ENCODE data around the gene UCP3.

Gene UCP3

DNA sequence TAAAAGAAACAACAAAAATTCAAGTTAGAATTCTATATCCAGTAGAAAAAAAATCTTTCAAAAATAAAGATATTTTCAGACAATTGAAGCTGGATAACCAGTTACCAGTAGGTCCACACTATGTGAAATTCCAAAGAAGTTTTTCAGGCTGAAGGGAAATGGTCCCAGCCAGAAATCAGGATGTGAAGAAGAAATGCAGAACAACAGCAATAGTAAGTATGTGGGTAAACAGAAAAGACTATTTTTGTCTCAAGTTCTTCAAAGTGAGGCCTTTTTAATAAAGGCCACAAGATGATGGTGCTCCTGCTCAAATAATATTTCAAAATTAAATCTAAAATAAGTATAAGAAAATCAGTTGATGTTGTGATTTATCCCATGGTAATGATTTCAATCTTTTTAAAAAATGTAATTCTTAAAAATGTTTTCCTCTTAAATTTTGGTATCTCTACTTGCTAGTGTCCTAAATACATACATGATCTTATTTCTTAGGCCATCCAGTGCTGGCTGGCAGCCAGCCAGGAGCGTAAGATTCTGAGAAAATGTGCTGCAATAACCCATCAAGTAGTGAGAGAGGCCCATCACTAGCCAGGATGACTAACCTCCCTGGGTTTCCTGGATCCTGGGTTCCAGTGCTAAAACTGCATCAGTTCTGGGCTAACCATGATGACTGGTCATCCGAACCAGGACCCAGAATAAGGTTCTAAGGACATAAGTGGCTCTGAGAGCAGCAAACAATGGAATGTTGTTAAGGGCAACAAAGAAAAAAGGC lies 15.6 kb upstream of the UCP3 start:
- H3K4ac ChIP-seq (ENCODE audit: low read length), result no peak overlapping the region
- H4K8ac ChIP-seq (ENCODE audit: low read depth, low read length), result no peak overlapping the region
- H3K27ac ChIP-seq (replicated peaks; ENCODE audit: low read length), result no peak overlapping the region
- H2BK12ac ChIP-seq (ENCODE audit: low read length), result no peak overlapping the region
- no peak overlapping the region for H3K4me3 ChIP-seq (ENCODE audit: low read length in 2 of 2)
- H2BK15ac ChIP-seq (ENCODE audit: low read length), result no peak overlapping the region
- H3K27me3 ChIP-seq (ENCODE audit: control insufficient read depth in 3 of 3, insufficient read depth in 3 of 3, low read depth in 1 of 3, low read length in 3 of 3), result no peaks in the 10 kb centered on the region
- no peak overlapping the region for H3K14ac ChIP-seq (ENCODE audit: low read length)
- no peak overlapping the region for H2AK5ac ChIP-seq (ENCODE audit: low read depth, low read length)
- H3K4me2 ChIP-seq (ENCODE audit: insufficient read depth, low read length, poor library complexity, severe bottlenecking), result no peak overlapping the region
- no peaks in the 10 kb centered on the region for H3K9me3 ChIP-seq (replicated peaks in 1 of 2; ENCODE audit: control insufficient read depth in 2 of 2, insufficient read depth in 1 of 2, low read depth in 1 of 2, low read length in 2 of 2)
- no peak overlapping the region for H4K91ac ChIP-seq (ENCODE audit: low read depth, low read length, poor library complexity)
- peaks cover 0 to 1% of the 10 kb centered on the region in 2 donors for H3K4me1 ChIP-seq (ENCODE audit: control insufficient read depth in 2 of 2, insufficient read depth in 1 of 2, low read depth in 1 of 2, low read length in 2 of 2)
- H3K18ac ChIP-seq (ENCODE audit: low read length), result no peak overlapping the region
- H2BK5ac ChIP-seq (ENCODE audit: low read length), result no peak overlapping the region
- H3K23ac ChIP-seq (ENCODE audit: low read depth, low read length, poor library complexity), result no peak overlapping the region
- no peak overlapping the region for H2AFZ ChIP-seq (ENCODE audit: low read length)
- H3K79me1 ChIP-seq (ENCODE audit: low read depth, low read length), result no peaks in the 10 kb centered on the region
- no peak overlapping the region for H3K9ac ChIP-seq (ENCODE audit: low read depth, low read length, poor library complexity)
- H2BK120ac ChIP-seq (ENCODE audit: low read depth, low read length), result no peak overlapping the region
- no peak for DNase-seq (ENCODE audit: low spot score)
- peaks cover 0 to 72% of the 10 kb centered on the region in 2 donors for H3K36me3 ChIP-seq (replicated peaks in 1 of 2; ENCODE audit: control insufficient read depth in 2 of 2, insufficient read depth in 2 of 2, low read length in 2 of 2)
- WGBS, 2 donors (ENCODE audit: extremely low coverage in 2 of 2, insufficient read length in 2 of 2, insufficient replicate concordance in 1 of 2), result no CpG with 5 or more reads among the region's 2 CpGs

DNA sequence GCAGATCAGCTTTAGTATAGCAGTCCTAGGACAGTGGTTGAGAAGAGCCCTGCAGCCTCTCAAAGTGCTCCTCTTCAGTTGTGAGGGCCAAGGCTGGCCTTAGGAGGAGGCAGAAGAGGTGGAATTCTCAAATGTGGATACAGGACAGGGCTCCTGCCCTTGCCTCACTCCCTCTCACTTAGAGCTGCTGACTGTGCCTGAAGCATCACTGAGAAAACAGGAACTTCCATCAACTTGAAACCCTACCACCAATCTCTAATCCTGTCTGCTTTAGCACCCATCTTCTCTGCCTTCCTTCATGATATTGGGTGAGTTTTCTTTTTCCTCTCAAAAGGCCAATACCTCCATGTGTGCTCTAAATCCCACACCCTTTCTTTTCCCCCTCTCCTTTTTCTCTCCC lies 14.4 kb upstream of the UCP3 start:
- Histone ChIP-seq H2AK5ac (ENCODE audit: low read depth, low read length) (no peak overlapping the region), H3K18ac (ENCODE audit: low read length) (no peak overlapping the region), H3K9ac (ENCODE audit: low read depth, low read length, poor library complexity) (peak overlapping the region; percentile 36), H2BK120ac (ENCODE audit: low read depth, low read length) (no peak overlapping the region), H2AFZ (ENCODE audit: low read length) (no peak overlapping the region), H2BK15ac (ENCODE audit: low read length) (no peak overlapping the region), H3K4me1 (ENCODE audit: control insufficient read depth in 2 of 2, insufficient read depth in 1 of 2, low read depth in 1 of 2, low read length in 2 of 2) (peaks cover 0 to 1% of the 10 kb centered on the region in 2 donors), H4K91ac (ENCODE audit: low read depth, low read length, poor library complexity) (no peak overlapping the region), H3K27ac (replicated peaks; ENCODE audit: low read length) (no peak overlapping the region), H2BK5ac (ENCODE audit: low read length) (no peak overlapping the region), H3K4me2 (ENCODE audit: insufficient read depth, low read length, poor library complexity, severe bottlenecking) (no peak overlapping the region), H3K9me3 (replicated peaks in 1 of 2; ENCODE audit: control insufficient read depth in 2 of 2, insufficient read depth in 1 of 2, low read depth in 1 of 2, low read length in 2 of 2) (no peaks in the 10 kb centered on the region), H3K4me3 (ENCODE audit: low read length in 2 of 2) (no peak overlapping the region), H3K36me3 (replicated peaks in 1 of 2; ENCODE audit: control insufficient read depth in 2 of 2, insufficient read depth in 2 of 2, low read length in 2 of 2) (peaks cover 0 to 67% of the 10 kb centered on the region in 2 donors), H3K14ac (ENCODE audit: low read length) (no peak overlapping the region), H4K8ac (ENCODE audit: low read depth, low read length) (no peak overlapping the region), H3K23ac (ENCODE audit: low read depth, low read length, poor library complexity) (no peak overlapping the region), H3K4ac (ENCODE audit: low read length) (no peak overlapping the region), H3K79me1 (ENCODE audit: low read depth, low read length) (no peaks in the 10 kb centered on the region), H3K27me3 (ENCODE audit: control insufficient read depth in 3 of 3, insufficient read depth in 3 of 3, low read depth in 1 of 3, low read length in 3 of 3) (no peaks in the 10 kb centered on the region), H2BK12ac (ENCODE audit: low read length) (no peak overlapping the region)
- no peak for DNase-seq (ENCODE audit: low spot score)

DNA sequence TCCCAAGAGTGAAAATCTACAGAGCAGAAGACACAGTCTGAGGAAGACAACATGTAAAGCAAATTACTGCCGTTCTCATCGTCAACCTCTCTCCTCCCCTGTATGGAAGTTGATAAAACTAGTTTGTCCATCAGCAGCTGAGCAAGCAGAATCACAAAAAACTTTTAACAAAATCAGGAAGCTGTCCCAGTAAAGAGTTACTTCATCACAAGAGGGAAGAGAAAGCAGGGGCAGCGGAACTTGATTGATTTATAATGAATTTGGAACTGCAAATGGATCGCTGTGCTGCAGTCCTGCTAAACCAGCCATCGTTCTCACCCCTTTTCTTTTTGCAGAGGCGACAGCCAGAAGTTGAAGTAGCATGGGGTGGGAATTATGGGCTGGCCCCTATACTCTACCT lies 13.7 kb upstream of the UCP3 start:
- Histone ChIP-seq H2BK15ac (ENCODE audit: low read length) (no peak overlapping the region), H3K14ac (ENCODE audit: low read length) (no peak overlapping the region), H3K27me3 (ENCODE audit: control insufficient read depth in 3 of 3, insufficient read depth in 3 of 3, low read depth in 1 of 3, low read length in 3 of 3) (no peaks in the 10 kb centered on the region), H4K91ac (ENCODE audit: low read depth, low read length, poor library complexity) (no peak overlapping the region), H3K79me1 (ENCODE audit: low read depth, low read length) (no peaks in the 10 kb centered on the region), H2BK12ac (ENCODE audit: low read length) (no peak overlapping the region), H3K4ac (ENCODE audit: low read length) (no peak overlapping the region), H3K4me2 (ENCODE audit: insufficient read depth, low read length, poor library complexity, severe bottlenecking) (no peak overlapping the region), H3K9ac (ENCODE audit: low read depth, low read length, poor library complexity) (no peak overlapping the region), H3K4me1 (ENCODE audit: control insufficient read depth in 2 of 2, insufficient read depth in 1 of 2, low read depth in 1 of 2, low read length in 2 of 2) (peaks cover 0 to 1% of the 10 kb centered on the region in 2 donors), H3K18ac (ENCODE audit: low read length) (no peak overlapping the region), H3K23ac (ENCODE audit: low read depth, low read length, poor library complexity) (no peak overlapping the region), H3K9me3 (replicated peaks in 1 of 2; ENCODE audit: control insufficient read depth in 2 of 2, insufficient read depth in 1 of 2, low read depth in 1 of 2, low read length in 2 of 2) (no peaks in the 10 kb centered on the region), H3K36me3 (replicated peaks in 1 of 2; ENCODE audit: control insufficient read depth in 2 of 2, insufficient read depth in 2 of 2, low read length in 2 of 2) (peaks cover 3 to 67% of the 10 kb centered on the region in 2 donors), H2AK5ac (ENCODE audit: low read depth, low read length) (no peak overlapping the region), H3K4me3 (ENCODE audit: low read length in 2 of 2) (no peak overlapping the region), H3K27ac (replicated peaks; ENCODE audit: low read length) (no peak overlapping the region), H2BK120ac (ENCODE audit: low read depth, low read length) (no peak overlapping the region), H4K8ac (ENCODE audit: low read depth, low read length) (no peak overlapping the region), H2BK5ac (ENCODE audit: low read length) (no peak overlapping the region), H2AFZ (ENCODE audit: low read length) (no peak overlapping the region)
- no peak for DNase-seq (ENCODE audit: low spot score)
- no CpG with 5 or more reads among the region's 6 CpGs for WGBS, 2 donors (ENCODE audit: extremely low coverage in 2 of 2, insufficient read length in 2 of 2, insufficient replicate concordance in 1 of 2)

DNA sequence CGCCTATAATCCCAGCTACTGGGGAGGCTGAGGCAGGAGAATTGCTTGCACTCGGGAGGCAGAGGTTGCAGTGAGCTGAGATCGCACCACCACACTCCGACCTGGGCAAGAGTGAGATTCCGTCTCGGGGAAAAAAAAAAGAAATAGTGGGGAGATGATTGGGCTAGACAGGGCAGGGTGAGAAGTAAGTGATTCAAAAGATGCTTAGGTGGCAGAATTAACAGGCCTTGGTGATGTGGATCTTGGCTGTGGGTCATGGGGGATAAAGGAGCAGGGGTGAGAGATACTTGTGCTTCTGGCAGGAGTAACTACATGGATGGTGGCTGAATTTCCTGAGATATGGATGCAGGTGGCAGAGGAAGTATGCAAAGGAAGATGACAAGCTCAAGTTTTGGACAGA lies 13.1 kb upstream of the UCP3 start:
- no peak overlapping the region for H3K4me3 ChIP-seq (ENCODE audit: low read length in 2 of 2)

More for the DNA sequence above, 13.1 kb upstream of the UCP3 start:
- H2BK120ac ChIP-seq (ENCODE audit: low read depth, low read length), result no peak overlapping the region
- no peak overlapping the region for H3K18ac ChIP-seq (ENCODE audit: low read length)
- no peak overlapping the region for H2AK5ac ChIP-seq (ENCODE audit: low read depth, low read length)
- H3K4me1 ChIP-seq (ENCODE audit: control insufficient read depth in 2 of 2, insufficient read depth in 1 of 2, low read depth in 1 of 2, low read length in 2 of 2), result peaks cover 0 to 1% of the 10 kb centered on the region in 2 donors
- H4K91ac ChIP-seq (ENCODE audit: low read depth, low read length, poor library complexity), result no peak overlapping the region
- no peak overlapping the region for H3K27ac ChIP-seq (replicated peaks; ENCODE audit: low read length)
- no peak overlapping the region for H3K23ac ChIP-seq (ENCODE audit: low read depth, low read length, poor library complexity)
- no peaks in the 10 kb centered on the region for H3K9me3 ChIP-seq (replicated peaks in 1 of 2; ENCODE audit: control insufficient read depth in 2 of 2, insufficient read depth in 1 of 2, low read depth in 1 of 2, low read length in 2 of 2)
- no peak overlapping the region for H2BK12ac ChIP-seq (ENCODE audit: low read length)
- H2BK15ac ChIP-seq (ENCODE audit: low read length), result no peak overlapping the region
- no peak overlapping the region for H2BK5ac ChIP-seq (ENCODE audit: low read length)
- peaks cover 4 to 69% of the 10 kb centered on the region in 2 donors for H3K36me3 ChIP-seq (replicated peaks in 1 of 2; ENCODE audit: control insufficient read depth in 2 of 2, insufficient read depth in 2 of 2, low read length in 2 of 2)
- H3K4me2 ChIP-seq (ENCODE audit: insufficient read depth, low read length, poor library complexity, severe bottlenecking), result no peak overlapping the region
- DNase-seq (ENCODE audit: low spot score), result no peak
- no peak overlapping the region for H3K4ac ChIP-seq (ENCODE audit: low read length)
- no peak overlapping the region for H3K9ac ChIP-seq (ENCODE audit: low read depth, low read length, poor library complexity)
- no CpG with 5 or more reads among the region's 6 CpGs for WGBS, 2 donors (ENCODE audit: extremely low coverage in 2 of 2, insufficient read length in 2 of 2, insufficient replicate concordance in 1 of 2)
- no peaks in the 10 kb centered on the region for H3K27me3 ChIP-seq (ENCODE audit: control insufficient read depth in 3 of 3, insufficient read depth in 3 of 3, low read depth in 1 of 3, low read length in 3 of 3)
- H4K8ac ChIP-seq (ENCODE audit: low read depth, low read length), result no peak overlapping the region
- no peak overlapping the region for H2AFZ ChIP-seq (ENCODE audit: low read length)
- no peaks in the 10 kb centered on the region for H3K79me1 ChIP-seq (ENCODE audit: low read depth, low read length)
- no peak overlapping the region for H3K14ac ChIP-seq (ENCODE audit: low read length)
